Measurements from ENCODE around the gene PLXNA2.

DNA sequence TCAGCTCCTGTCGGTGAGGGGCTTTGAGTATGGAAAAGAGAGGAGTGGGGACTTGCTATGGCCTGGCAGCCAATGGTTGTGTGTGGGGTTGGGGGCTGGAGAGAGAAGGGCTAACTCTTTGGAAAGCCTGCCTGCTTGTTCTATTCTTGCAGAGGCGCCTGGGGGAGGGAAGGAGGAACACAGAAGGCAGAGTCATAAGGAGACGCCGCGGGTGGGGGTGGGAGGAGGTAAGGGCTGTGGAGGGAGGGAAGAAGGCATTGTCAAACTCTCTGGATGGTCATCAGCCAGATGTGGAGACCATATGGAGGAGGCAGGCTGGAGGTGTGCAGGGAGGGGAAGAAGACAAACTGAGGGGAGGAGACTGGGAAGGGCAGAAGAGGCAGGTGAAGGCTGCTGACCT lies 70.0 kb downstream of the PLXNA2 start:
- TF ChIP-seq, protein P1, sequence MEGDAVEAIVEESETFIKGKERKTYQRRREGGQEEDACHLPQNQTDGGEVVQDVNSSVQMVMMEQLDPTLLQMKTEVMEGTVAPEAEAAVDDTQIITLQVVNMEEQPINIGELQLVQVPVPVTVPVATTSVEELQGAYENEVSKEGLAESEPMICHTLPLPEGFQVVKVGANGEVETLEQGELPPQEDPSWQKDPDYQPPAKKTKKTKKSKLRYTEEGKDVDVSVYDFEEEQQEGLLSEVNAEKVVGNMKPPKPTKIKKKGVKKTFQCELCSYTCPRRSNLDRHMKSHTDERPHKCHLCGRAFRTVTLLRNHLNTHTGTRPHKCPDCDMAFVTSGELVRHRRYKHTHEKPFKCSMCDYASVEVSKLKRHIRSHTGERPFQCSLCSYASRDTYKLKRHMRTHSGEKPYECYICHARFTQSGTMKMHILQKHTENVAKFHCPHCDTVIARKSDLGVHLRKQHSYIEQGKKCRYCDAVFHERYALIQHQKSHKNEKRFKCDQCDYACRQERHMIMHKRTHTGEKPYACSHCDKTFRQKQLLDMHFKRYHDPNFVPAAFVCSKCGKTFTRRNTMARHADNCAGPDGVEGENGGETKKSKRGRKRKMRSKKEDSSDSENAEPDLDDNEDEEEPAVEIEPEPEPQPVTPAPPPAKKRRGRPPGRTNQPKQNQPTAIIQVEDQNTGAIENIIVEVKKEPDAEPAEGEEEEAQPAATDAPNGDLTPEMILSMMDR (IDR thresholded peaks at IDR 0.05; ENCODE audit: insufficient read depth, low read depth, low read length) = no peak
- TF ChIP-seq EZH2 (IDR thresholded peaks at IDR 0.05; ENCODE audit: insufficient read depth, low read length) = no peak

Measured in astrocyte (in vitro differentiated cells and primary cell).